ENCODE measurements around the gene PSAPL1.

PSAPL1 gene

DNA sequence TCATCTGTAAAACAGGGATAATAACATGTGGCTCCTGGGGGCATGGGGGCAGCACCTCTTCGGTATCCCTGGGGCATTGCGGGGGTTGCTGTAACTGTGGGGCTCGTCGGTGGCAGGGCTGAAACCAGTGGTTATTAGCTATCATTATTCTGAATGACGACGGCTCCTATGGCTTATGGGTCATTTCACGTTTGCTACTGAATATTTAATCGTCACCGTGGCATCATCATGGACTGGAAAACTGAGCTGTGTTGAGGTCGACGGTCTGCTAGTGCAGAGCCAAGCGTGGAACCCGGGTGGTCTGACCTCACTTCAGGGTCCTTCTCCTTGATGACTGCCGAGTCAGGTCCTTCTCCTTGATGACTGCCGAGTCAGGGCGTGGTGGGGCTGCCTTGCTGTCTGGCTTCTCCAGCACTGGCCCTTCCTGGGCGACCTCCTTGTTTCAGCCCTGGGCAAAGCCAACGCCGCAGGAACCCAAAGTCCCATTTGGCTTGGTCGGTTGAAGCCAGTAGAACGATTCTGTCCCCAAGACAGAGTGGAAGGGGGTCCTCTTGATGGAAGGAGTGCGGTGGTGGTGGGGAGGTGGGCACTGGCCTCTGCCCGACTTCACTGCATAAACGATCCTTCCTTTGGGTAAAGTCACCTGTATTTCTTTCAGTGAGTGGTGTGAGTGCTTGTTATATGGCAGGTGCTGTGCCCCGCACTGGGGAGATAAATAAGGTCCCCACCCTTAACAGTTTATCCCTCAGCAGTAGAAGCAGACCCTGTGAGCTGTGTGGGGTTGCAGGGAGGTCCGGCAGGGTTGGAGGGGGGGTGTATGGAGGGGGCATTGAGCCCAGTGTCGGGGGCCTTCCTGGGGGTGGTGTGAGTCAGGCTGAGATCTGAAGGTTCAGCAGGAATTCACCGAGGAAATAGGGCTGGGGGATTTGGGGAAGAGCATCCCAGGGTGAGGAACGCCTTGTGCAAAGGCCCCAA is 40.8 kb downstream of the PSAPL1 start:
- ATAC-seq, result no peak

DNA sequence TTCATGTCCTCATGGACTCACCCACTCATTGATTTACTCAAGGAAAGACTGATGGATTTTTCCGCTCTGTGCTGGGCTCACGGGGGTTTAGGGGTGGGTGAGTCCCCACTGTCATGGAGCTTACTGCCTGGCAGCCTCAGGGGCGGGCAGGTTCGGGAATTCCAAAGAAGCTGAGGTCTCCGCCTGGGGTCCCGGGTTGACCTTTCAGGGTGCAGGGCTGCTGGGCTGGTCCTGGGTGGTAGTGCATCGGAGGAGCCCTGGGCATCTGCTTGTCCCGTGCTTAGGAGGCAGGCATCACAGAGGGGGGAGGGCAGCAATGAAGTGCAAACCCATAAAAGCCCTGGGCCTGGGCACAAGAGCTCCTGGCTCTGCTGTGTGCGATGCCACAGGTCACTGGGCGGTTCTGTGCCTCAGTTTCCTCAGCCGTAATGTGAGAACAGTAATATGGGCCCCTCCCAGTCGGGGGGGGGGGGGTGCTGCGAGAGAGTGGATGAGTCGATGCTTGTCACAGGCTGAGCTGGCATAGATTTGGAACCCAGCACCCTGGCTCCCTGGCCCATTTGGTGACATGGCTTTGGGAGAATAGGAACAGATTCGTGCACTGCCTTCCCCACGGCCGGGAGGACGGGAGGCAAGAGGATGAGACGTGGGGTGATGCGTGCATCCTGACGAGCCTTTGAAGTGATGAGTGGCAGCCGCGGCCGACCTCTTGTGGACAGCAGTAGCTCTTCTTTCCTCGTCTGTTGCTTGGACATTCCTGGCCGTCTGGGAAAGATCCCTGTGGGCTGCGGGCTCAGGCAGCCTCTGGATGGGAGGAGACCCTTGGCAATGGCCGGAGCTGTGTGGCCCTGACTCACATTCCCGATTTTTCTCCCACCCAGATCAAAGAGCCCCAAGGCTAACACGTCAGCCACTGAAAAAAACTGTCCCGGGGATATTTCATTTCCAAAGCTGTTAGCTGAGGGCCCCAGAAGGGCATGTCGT is 42.0 kb downstream of the PSAPL1 start:
- ATAC-seq, result no peak

GRCh38 chr4:7391637-7392437 is 42.9 kb downstream of the PSAPL1 start:
- no peak for ATAC-seq

DNA sequence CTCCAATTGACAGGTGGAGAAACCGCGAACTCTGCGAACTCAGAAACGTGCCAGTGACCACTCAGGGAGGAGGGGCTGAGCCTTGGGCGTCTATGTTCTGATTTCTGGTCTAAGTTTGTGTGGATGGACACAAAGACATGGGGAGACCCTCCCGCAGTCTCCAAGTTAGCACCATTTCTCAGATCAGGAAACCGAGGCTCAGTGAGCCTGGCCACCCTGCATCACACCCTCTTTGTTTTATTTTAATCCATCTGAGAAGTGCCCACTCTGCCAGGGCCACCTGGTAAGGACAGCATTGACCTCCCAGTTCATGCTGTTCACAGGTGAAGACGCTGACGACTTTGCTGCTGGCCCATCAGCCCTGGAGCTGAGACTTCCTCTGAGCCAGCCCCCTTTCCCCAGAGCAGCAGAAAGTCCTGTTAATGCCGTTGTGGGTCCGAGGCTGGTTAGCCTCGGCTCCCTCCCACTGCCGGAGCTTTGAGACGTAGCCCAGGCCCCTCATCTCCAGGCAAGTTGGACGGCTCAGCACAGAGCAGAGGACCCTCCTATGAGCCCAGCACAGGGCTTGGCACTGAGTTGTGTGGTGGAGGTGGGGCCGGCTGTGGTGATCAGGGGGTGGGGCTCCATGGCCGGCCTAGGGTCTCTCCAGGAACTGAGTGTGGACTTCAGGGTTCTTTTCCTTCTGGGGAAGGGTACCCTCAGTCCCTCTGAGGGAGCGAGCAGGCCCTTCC is 43.7 kb downstream of the PSAPL1 start:
- no peak for ATAC-seq

GRCh38 chr4:7390336-7390735 is 44.4 kb downstream of the PSAPL1 start:
- ATAC-seq, result no peak

- ATAC-seq, result no peak
Measured at GRCh38 chr4:7389719-7390118, 45.0 kb downstream of the PSAPL1 start.

GRCh38 chr4:7389101-7389701 is 45.5 kb downstream of the PSAPL1 start:
- ATAC-seq, result no peak

DNA sequence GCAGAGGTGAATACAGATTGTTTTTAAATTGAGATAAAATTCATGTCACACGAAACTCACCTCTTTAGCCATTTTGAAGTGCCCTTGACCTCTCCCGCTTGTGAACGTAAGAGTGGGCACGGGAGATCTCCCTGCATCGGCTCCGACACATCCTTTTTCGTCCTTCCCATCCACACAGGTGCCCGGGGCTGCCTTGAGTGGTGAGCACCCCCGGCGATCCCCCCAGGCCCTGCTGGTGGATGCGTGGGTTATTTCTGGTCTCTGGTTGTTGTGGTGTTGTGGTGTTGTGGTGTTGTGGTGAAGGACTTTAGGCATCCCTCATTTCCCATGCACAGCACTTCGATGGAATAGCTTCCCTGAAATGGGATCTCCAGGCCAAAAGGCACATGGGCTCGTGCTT is 46.1 kb downstream of the PSAPL1 start:
- ATAC-seq, result no peak

GRCh38 chr4:7387925-7388324 is 46.8 kb downstream of the PSAPL1 start:
- no peak for ATAC-seq

DNA sequence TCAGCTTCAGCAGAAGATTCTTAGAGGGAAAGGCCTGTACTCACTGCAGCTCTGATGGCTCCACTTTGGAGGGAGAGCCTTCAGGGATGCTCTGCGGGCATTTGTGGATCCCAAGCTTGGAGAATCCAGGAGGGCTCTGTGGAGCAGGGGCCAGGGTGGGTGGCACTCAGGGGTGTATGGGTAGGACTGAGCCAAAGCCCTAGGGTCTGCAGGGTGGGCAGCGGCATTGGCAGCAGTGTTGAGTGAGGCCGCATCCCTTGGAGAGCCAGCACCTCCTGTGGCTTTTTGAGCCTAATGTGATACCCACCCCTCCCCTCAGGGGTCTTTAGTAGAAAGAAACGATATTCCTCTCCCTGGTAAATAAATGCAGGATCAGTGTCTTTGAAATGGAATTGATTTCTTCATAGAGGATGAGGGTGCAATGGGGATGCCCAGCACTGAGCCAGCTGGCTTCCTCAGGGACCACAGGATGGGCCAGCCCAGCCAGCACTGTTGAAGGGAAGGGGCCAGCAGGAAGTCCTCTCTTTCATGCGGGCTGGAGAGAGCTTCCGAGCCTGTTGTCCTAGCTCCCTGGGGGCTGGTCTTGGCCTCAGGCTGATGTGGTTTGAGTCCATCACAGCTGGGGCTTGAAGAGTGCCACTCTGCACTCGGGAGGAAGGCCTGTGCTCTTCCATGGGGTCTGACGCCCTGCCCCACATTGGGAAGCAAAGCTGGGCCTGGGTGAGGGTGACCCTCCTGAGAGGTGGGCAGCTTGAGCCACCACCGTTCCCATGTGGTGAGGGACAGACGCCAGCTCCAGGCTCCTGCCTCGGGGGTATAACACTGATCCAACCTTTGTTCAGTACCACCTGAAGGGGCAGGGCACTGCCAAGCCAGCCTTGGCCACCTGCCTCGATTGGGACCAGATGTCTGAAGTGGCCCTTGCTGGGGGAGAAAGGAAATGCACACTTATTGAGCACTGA is 49.5 kb downstream of the PSAPL1 start:
- ATAC-seq, result no peak

GRCh38 chr4:7384003-7384928 is 50.5 kb downstream of the PSAPL1 start:
- no peak for ATAC-seq

DNA sequence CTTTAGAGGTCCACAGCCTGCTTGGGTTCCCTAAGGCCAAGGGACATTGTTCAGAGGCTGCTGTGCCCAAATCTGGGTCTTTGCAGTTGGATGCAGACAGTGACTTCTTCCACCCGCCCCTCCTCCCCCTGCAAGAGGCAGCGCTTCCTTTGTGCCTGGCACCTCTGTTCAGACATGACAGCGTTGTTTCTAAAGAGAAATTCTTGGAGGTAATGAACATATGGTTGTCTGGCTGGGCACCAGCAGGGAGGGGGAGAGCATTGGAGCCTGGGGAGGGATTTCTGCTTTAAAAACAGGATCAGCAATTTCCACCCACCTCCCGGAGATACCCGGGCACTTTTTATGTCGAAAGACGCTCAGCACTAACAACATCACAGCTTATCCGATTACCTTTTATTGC is 51.5 kb downstream of the PSAPL1 start:
- no peak for ATAC-seq

DNA sequence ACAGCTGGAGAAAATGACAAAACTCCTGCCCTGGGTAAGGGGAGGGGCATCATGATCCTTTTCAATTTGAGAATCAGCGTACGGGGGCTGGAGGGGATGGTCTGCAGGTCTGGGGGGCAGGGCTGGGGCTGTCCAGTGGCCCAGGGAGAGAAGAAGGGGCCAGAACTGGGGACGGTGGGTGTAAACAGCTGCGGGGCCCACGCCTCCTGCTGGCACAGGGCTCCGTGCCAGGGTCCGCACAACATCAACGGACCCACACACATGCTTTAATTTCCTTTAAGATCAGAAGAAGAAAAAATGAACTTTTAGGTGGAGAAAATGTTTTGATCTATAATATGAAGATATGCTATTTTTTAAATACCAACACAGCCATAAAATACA is 52.1 kb downstream of the PSAPL1 start:
- no peak for ATAC-seq

GRCh38 chr4:7381890-7382633 is 52.7 kb downstream of the PSAPL1 start:
- no peak for ATAC-seq

GRCh38 chr4:7381221-7381889 is 53.4 kb downstream of the PSAPL1 start:
- ATAC-seq, result no peak
